Testis (tissue), 2 donors: ENCODE results near the gene MPPED1.

Experiments used
- POLR2A ChIP-seq: fragments of 450-650 bp; IDR thresholded peaks from one replicate; pipeline ENCODE4 v1.6.1; 2017; ENCODE audit warnings: antibody characterized with exemption, mild to moderate bottlenecking, moderate library complexity
- TF ChIP-seq, protein P1 (sequence below), 3 experiments: fragments of 450-650 bp in 2 of 3; fragments of 200-600 bp in 1 of 3; sonication (generic) in 1 of 3; IDR thresholded peaks; one replicate each; pipeline ENCODE4 v1.5.1; 2016 to 2019; ENCODE audit warnings: antibody characterized with exemption in 3 of 3, mild to moderate bottlenecking in 2 of 3, moderate library complexity in 1 of 3

DNA sequence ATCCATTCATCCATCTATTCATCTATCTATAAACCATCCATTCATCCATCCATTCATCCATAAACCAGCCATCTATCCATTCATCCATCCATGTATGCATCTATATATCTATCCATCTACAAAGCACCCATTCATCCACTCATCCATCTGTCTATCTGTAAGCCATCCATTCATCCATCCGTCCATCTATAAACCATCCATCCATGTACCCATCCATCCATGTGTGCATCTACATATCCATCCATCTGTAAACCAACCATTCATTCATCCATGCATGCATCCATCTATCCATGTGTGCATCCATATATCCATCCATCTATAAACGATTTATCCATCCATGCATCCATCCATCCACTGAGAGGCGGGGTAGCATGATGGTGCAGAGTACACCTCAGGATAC, 58.4 kb downstream of the MPPED1 start:
- TF ChIP-seq, protein P1, sequence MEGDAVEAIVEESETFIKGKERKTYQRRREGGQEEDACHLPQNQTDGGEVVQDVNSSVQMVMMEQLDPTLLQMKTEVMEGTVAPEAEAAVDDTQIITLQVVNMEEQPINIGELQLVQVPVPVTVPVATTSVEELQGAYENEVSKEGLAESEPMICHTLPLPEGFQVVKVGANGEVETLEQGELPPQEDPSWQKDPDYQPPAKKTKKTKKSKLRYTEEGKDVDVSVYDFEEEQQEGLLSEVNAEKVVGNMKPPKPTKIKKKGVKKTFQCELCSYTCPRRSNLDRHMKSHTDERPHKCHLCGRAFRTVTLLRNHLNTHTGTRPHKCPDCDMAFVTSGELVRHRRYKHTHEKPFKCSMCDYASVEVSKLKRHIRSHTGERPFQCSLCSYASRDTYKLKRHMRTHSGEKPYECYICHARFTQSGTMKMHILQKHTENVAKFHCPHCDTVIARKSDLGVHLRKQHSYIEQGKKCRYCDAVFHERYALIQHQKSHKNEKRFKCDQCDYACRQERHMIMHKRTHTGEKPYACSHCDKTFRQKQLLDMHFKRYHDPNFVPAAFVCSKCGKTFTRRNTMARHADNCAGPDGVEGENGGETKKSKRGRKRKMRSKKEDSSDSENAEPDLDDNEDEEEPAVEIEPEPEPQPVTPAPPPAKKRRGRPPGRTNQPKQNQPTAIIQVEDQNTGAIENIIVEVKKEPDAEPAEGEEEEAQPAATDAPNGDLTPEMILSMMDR (IDR thresholded peaks at IDR 0.05), result no peak
- TF ChIP-seq POLR2A, result no peak
